Measurements from ENCODE around the gene UPK3A.
"Not testable (repeated sequence)": the region's sequence is repeated elsewhere in the genome, so short reads cannot be mapped to it uniquely, and the experiment has no call there.

The UPK3A gene

DNA sequence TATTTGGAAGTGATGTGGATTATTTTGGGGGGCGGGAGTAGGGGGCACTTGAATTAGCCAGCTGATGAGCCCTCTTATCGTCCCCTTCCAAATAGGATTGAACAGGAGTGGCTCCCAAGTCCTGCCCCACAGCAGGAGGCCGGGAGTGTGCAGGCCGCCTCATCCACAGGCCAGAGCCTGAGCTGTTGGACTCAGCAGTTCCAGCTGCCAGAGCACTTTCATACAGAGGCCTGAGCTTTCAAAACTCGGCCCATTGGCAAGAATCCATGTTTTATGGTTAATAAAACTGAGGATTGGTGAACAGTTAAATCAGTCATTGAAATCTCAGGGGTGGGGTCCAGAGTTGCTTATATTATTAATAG lies 34.6 kb downstream of the UPK3A start:
- H3K27me3 Mint-ChIP-seq = no peaks in the 10 kb centered on the region
- peak overlapping the region; percentile 97 for H3K27ac Mint-ChIP-seq
- H3K4me1 Mint-ChIP-seq (ENCODE audit: low read depth) = peaks cover 80% of the 10 kb centered on the region
- H3K9me3 Mint-ChIP-seq (ENCODE audit: low read depth) = no peaks in the 10 kb centered on the region
- H3K36me3 Mint-ChIP-seq = peaks cover 8% of the 10 kb centered on the region
- H3K4me3 Mint-ChIP-seq = peak overlapping the region; percentile 88

DNA sequence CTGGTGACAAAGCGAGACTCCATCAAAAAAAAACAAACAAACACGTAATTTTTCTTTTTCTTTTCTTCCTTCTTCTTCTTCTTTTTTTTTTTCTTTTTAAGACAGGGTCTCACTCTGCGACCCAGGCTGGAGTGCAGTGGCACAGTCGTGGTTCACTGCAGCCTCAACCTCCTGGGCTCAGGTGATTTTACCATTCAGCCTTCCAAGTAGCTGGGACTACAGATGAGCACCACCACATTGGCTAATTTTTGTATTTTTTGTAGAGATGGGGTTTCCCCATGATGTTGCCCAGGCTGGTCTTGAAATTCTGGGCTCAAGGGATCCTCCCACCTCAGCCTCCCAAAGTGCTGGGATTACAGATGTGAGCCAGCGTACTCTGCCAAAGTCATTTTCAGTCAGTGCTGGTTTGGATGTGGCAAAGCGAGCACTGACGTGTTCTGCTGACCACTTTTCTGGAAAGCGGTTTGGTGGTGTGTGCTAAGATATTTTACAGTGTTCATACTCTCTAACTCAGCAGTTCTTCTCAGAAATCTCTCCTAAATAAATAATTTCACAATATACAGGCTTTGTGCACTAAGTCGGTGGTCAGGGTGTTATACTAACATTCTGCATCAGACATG lies 35.7 kb downstream of the UPK3A start:
- H3K36me3 Mint-ChIP-seq = peaks cover 10% of the 10 kb centered on the region
- H3K27me3 Mint-ChIP-seq = no peaks in the 10 kb centered on the region
- H3K4me3 Mint-ChIP-seq = peak overlapping the region; percentile 88
- peaks cover 78% of the 10 kb centered on the region for H3K4me1 Mint-ChIP-seq (ENCODE audit: low read depth)
- peak overlapping the region; percentile 97 for H3K27ac Mint-ChIP-seq
- no peaks in the 10 kb centered on the region for H3K9me3 Mint-ChIP-seq (ENCODE audit: low read depth)

DNA sequence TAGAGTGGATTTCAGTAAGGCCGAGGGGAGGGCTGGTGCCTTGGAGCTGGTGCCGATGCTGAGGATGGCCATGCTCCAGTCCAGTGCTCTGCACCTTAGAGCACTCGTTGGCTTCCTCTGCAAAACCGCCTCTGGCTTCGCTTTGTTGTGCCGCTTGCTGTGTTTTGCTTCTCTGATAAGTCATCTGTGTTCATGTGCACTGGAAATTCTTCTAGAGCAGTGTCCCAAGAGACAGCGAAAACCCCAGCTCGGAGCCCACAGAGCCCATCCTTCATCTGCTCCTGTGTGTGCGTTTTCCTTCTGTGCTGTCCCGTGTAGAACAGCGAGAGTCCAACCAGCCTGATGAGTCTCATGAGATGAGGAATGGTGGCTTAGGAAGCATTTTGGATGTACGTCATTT lies 37.1 kb downstream of the UPK3A start:
- H3K4me3 Mint-ChIP-seq = no peak overlapping the region
- peaks cover 12% of the 10 kb centered on the region for H3K36me3 Mint-ChIP-seq
- peak overlapping the region; percentile 50 for H3K27ac Mint-ChIP-seq
- H3K4me1 Mint-ChIP-seq (ENCODE audit: low read depth) = peaks cover 67% of the 10 kb centered on the region
- H3K9me3 Mint-ChIP-seq (ENCODE audit: low read depth) = no peaks in the 10 kb centered on the region
- H3K27me3 Mint-ChIP-seq = no peaks in the 10 kb centered on the region

DNA sequence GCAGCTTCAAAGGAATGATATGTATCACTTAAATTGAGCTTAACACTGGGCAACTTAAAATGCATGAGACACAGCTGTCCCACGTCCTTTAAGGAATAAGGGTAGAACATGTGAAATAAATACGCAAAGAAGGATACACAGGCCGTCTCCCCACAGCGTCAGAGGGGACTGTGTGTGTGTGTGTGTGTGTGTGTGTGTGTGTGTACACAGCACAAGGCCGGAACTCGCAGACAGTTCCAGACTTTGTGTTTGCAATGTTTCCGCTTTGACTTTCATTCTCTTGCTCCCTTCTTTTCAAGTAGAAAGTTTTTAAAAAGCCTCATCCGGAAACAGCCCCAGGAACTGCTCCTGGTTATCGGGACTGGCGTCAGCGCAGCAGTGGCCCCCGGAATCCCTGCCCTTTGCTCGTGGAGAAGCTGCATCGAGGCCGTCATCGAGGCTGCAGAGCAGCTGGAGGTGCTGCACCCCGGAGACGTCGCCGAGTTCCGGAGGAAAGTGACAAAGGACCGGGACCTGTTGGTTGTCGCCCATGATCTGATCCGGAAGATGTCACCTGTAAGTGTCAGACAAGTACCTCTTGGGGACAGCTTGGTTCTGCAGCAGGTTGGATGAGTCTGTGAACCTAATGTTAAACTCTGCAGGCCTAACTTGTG lies 38.2 kb downstream of the UPK3A start:
- Mint-ChIP-seq H3K4me1 (ENCODE audit: low read depth) (peaks cover 56% of the 10 kb centered on the region), H3K27me3 (no peaks in the 10 kb centered on the region), H3K27ac (no peak overlapping the region), H3K36me3 (peaks cover 12% of the 10 kb centered on the region), H3K4me3 (no peak overlapping the region), H3K9me3 (ENCODE audit: low read depth) (no peaks in the 10 kb centered on the region)

DNA sequence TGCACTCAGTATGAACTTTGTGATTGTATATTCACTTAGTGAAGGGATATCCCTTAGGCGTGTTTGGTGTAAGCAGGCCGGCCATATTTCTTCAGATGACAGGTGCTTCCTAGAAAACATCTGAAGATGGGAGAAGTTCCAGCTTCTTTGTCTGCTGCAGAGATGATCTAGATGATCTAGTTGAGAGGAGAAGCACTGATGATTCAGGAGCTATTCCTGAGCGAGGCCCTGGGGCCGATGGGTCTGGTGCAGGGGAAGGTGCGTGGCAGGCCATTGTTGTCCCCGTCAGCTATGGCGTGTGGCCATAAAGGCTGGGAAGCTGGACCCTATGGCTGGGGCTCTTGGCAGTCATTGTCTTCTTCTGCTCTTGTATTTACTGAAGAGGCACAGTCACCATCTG lies 38.9 kb downstream of the UPK3A start:
- Mint-ChIP-seq H3K36me3 (peaks cover 12% of the 10 kb centered on the region), H3K9me3 (ENCODE audit: low read depth) (no peaks in the 10 kb centered on the region), H3K4me1 (ENCODE audit: low read depth) (peaks cover 49% of the 10 kb centered on the region), H3K27ac (no peak overlapping the region), H3K4me3 (no peak overlapping the region), H3K27me3 (no peaks in the 10 kb centered on the region)

DNA sequence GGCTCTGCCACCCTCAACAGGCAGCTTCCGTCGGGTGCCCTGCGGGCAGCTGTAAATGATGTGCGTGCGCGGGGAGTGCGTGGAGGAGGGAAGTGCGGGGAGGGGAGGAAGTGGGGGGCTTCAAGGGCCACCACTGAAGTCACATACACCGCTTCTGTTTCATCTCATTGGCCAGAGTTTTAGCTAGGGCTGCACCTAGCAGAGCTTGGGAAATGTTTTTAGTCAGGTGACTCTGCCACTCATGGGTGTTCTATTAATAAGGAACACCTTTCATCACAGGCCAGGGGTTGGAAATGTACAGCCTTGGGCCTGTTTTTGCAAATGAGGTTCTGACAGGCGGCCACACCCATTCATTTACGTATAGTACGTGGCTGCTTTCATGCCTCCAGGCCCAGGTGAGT lies 39.6 kb downstream of the UPK3A start:
- peaks cover 43% of the 10 kb centered on the region for H3K4me1 Mint-ChIP-seq (ENCODE audit: low read depth)
- H3K27ac Mint-ChIP-seq = no peak overlapping the region
- H3K27me3 Mint-ChIP-seq = no peaks in the 10 kb centered on the region
- no peaks in the 10 kb centered on the region for H3K9me3 Mint-ChIP-seq (ENCODE audit: low read depth)
- H3K36me3 Mint-ChIP-seq = peaks cover 12% of the 10 kb centered on the region
- no peak overlapping the region for H3K4me3 Mint-ChIP-seq

DNA sequence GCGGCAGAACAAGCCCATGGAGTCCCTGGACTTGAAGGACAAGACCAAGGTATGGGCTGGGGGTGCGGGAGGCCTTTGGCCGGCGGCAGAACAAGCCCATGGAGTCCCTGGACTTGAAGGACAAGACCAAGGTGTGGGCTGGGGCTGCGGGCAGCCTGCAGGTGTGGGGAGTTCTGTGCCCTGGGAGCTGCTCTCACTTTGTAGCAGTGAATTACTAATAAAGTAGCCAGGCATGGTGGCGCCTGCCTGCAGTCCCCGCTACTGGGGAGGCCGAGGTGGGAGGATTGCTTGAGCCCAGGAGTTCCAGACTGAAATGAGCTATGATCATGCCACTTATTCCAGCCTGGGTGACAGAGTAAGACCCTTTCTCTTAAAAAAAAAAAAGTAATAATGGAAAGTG lies 43.5 kb downstream of the UPK3A start:
- not testable (repeated sequence) for H3K9me3 Mint-ChIP-seq (ENCODE audit: low read depth); H3K27me3 Mint-ChIP-seq; H3K36me3 Mint-ChIP-seq; H3K27ac Mint-ChIP-seq; H3K4me3 Mint-ChIP-seq
- H3K4me1 Mint-ChIP-seq (ENCODE audit: low read depth) = peaks cover 17% of the 10 kb centered on the region

DNA sequence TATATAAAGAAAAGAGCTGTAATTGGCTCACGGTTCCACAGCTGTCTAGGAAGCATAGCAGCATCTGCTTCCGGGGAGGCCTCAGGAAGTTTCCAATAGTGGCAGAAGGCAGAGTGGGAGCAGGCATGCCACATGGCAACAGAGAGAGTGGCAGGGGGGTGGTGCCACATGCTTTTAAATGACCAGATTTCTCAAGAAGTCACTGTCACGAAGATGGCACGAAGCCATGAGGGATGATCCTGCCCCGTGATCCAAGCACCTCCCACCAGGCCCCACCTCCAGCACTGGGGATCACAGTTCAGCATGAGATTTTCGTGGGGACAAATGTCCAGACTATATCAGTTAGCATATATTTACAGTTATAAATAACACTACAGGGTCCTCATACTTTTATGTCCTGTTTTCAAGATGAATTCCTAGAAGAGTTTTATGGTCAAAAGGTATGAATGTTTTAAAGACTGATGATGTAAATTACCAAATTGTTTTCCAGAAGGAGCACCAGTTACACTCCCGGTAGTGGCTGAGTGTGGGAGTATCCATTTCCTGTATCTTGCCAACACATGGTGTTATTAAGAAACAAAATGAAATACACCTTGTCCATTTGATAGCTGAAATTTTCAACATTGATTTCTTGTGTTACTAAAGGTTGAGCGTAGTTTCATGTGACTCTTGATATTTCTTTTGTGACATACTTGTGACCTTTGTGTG lies 44.2 kb downstream of the UPK3A start:
- no peak overlapping the region for H3K4me3 Mint-ChIP-seq
- peak overlapping the region; percentile 16 for H3K27ac Mint-ChIP-seq
- H3K27me3 Mint-ChIP-seq = no peaks in the 10 kb centered on the region
- H3K4me1 Mint-ChIP-seq (ENCODE audit: low read depth) = peaks cover 14% of the 10 kb centered on the region
- H3K36me3 Mint-ChIP-seq = peaks cover 4% of the 10 kb centered on the region
- no peaks in the 10 kb centered on the region for H3K9me3 Mint-ChIP-seq (ENCODE audit: low read depth)

DNA sequence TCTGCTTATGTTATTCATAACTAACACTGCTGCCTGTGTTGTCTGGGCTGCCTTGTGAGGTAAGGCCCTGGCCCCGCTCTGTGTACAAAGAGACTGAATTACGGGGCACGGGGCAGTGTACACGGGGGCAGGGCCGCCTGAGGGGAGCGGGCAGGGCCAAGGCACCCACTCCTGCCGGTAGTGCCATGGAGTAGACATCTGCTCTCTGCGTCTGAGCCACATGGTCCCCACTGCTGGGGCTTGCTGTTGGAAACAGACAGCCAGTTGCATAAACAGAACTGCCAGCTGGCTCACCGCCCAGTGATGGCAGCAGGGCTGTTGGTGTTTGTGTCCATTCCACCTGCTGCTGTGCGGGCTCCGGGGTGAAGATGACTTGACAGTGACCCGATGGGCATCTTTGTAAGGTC lies 44.8 kb downstream of the UPK3A start:
- Mint-ChIP-seq H3K27me3 (no peaks in the 10 kb centered on the region), H3K4me1 (ENCODE audit: low read depth) (peaks cover 11% of the 10 kb centered on the region), H3K27ac (peak overlapping the region; percentile 16), H3K9me3 (ENCODE audit: low read depth) (no peaks in the 10 kb centered on the region), H3K4me3 (no peak overlapping the region), H3K36me3 (peaks cover 3% of the 10 kb centered on the region)

DNA sequence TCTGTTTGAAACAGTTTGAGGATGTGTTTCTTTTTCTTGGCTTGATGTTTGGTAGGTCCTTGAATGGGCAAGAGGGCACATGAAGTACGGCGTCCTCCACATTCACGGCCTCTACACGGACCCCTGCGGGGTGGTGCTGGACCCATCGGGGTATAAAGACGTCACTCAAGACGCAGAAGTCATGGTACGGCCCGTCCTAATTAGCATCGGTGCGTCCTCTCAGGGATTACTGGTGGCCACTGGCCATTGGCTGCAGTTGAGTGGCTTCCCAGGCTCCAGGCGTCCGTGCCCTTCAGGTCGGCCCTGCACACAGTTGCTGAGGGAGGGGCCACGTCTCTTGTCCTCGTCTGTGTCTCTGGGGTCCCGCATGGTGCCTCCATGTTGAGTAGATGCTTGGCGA lies 45.8 kb downstream of the UPK3A start:
- Mint-ChIP-seq H3K27ac (no peak overlapping the region), H3K4me1 (ENCODE audit: low read depth) (peaks cover 7% of the 10 kb centered on the region), H3K36me3 (peaks cover 1% of the 10 kb centered on the region), H3K9me3 (ENCODE audit: low read depth) (no peaks in the 10 kb centered on the region), H3K4me3 (no peak overlapping the region), H3K27me3 (no peaks in the 10 kb centered on the region)

DNA sequence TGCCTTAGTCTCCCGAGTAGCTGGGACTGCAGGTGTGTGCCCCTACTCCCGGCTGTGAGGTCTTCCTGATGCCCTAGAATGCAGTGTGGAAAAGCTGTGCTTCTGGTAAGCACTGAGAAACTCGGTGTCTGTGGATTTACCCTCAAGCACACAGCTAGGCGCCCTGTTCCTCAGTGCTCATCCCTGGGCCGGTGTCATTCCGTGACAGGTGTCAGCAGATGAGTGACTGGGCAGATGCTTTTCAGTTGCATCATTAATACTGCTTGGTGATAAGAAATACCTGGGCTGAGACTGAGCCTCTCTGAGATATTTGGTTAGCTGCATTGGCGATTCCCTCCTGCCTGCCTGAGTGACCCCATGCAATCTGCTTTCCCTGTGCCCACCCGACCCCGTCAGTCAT lies 46.7 kb downstream of the UPK3A start:
- no peaks in the 10 kb centered on the region for H3K27me3 Mint-ChIP-seq
- H3K4me1 Mint-ChIP-seq (ENCODE audit: low read depth) = peaks cover 13% of the 10 kb centered on the region
- no peak overlapping the region for H3K27ac Mint-ChIP-seq
- H3K9me3 Mint-ChIP-seq (ENCODE audit: low read depth) = no peaks in the 10 kb centered on the region
- no peak overlapping the region for H3K4me3 Mint-ChIP-seq
- peaks cover 2% of the 10 kb centered on the region for H3K36me3 Mint-ChIP-seq

DNA sequence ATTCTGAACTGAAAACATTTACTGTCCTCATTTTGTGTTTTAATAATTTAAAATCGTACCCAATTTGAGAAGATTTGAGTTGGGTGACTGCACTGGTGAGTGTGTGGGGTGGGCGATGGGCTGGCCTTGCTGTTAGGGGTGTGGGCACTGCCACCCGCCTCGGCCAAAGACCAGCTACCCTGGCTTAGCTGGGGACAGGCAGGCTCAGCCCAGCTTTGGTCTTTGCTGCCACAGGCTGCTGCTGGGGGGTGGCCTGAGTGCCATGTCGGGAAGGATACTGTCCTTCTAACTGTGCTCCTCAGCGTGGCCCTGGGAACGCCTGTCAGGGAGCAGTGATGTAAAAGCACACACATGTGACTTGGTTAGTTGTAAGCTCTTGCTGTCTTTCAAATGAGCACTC lies 47.3 kb downstream of the UPK3A start:
- peaks cover 2% of the 10 kb centered on the region for H3K36me3 Mint-ChIP-seq

DNA sequence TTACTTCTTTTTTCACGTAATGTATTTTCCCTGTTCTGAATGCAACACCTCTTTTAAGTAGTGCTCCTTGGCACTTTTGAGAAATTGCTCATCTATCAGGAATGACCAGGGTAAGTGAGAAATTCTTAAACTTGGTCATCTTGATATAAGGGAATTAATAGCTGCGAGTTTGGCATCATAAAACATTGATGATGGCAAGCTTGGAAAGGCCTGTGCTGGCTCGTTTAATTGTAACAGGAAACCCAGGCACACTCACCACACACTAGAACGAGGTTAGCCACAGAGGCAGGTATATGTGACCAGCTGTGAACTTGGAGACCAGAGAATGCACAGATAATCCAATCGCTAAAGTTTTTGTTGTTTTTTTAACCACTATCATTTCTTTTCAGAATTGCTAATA lies 49.3 kb downstream of the UPK3A start:
- peaks cover 27% of the 10 kb centered on the region for H3K4me1 Mint-ChIP-seq (ENCODE audit: low read depth)
- H3K27ac Mint-ChIP-seq = peak overlapping the region; percentile 1
- H3K36me3 Mint-ChIP-seq = peaks cover 2% of the 10 kb centered on the region
- no peaks in the 10 kb centered on the region for H3K9me3 Mint-ChIP-seq (ENCODE audit: low read depth)
- no peaks in the 10 kb centered on the region for H3K27me3 Mint-ChIP-seq
- H3K4me3 Mint-ChIP-seq = no peak overlapping the region

More for the DNA sequence above, 47.3 kb downstream of the UPK3A start:
- Mint-ChIP-seq H3K4me3 (no peak overlapping the region), H3K27ac (no peak overlapping the region), H3K27me3 (no peaks in the 10 kb centered on the region), H3K4me1 (ENCODE audit: low read depth) (peaks cover 18% of the 10 kb centered on the region), H3K9me3 (ENCODE audit: low read depth) (no peaks in the 10 kb centered on the region)

DNA sequence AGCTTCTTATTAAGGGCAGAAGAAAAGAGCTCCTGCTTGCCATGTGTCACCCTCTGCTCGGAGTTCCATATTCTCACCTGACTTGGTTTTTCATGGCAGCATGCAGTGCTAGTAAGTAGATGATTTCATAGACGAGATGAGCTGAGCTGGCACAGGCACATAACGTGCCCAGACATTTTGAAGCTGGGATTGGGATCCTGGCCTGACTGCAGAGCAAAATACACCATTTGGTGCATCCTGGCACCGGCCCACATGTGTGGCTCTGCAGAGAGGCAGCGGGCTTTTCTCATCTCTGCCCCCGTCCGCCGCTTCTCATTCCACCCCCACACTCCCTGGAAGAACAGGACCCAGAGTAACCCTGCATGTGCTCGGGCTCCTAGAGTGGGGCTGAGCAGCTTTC lies 49.8 kb downstream of the UPK3A start:
- H3K27ac Mint-ChIP-seq = peak overlapping the region; percentile 1
- H3K4me3 Mint-ChIP-seq = no peak overlapping the region
- H3K27me3 Mint-ChIP-seq = no peaks in the 10 kb centered on the region

DNA sequence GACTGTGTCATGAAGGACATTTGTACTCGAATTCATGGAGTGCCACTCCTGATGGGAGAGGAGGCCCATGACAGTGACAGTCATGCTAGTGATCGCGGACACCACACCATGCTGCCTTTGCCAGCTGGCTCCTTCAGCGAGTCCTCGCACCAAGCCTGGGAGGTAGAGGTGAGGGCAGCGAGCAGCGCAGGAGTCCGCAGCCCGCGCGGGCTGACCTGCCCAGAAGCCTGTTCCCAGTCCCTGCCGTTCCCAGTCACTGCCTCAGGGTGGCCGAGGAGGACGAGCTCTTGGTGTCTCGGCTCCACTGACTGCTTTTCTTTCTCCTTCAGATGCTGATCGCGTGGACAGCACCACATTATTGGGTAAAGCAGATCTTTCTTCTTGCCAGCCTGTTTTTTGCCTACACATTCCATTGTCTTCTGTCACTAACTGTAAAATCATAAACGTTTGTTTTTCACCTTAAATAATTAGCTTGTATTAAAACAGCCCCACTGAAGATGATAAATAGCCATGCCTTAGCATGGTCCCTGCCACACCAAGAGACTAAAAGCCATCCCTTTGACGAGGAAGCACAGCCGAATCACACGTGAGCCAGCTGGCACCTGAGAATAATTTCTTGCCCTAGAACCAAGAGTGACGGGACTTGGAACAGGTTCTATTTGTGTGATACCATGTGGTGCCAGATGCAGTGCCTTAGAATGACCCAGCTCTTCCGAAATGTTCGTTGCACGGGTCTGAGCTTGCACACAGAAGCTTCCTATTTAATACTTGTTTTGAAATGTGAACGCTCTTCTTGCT lies 50.5 kb downstream of the UPK3A start:
- no peaks in the 10 kb centered on the region for H3K27me3 Mint-ChIP-seq
- no peaks in the 10 kb centered on the region for H3K9me3 Mint-ChIP-seq (ENCODE audit: low read depth)
- peaks cover 33% of the 10 kb centered on the region for H3K4me1 Mint-ChIP-seq (ENCODE audit: low read depth)
- H3K36me3 Mint-ChIP-seq = peaks cover 5% of the 10 kb centered on the region
- no peak overlapping the region for H3K27ac Mint-ChIP-seq
- peak overlapping the region; percentile 0 for H3K4me3 Mint-ChIP-seq

More for the DNA sequence above, 49.8 kb downstream of the UPK3A start:
- H3K4me1 Mint-ChIP-seq (ENCODE audit: low read depth) = peaks cover 27% of the 10 kb centered on the region
- H3K9me3 Mint-ChIP-seq (ENCODE audit: low read depth) = no peaks in the 10 kb centered on the region
- peaks cover 2% of the 10 kb centered on the region for H3K36me3 Mint-ChIP-seq

Data from activated naive CD8-positive, alpha-beta T cell (primary cell).